Kidney (tissue), 14 donors: ENCODE data around the gene TMPRSS15. TPM values are rescaled to one million over a fixed set of nuclear protein-coding genes. Genes with fewer than 3 reads are reported as not detected.
A peak's percentile ranks its signal among the peaks of the same experiment; 100 is the strongest.

Experiments used
- DNase-seq, 5 donors: peaks; one replicate each; pipeline ENCODE4 v3.0.0-alpha.2; 2013 to 2020
- FAIRE-seq: peaks from 2 replicates; lab custom pipeline; 2012; peaks lifted over from hg19 to GRCh38; lab: Jason Lieb, UNC
- H3K27ac ChIP-seq, 2 donors: one replicate each; pipeline ENCODE4 v1.7.0; 2013; ENCODE audit warnings: low read depth in 2 of 2, low read length in 2 of 2, inconsistent platforms in 1 of 2
- H3K27me3 ChIP-seq: one replicate; pipeline ENCODE4 v1.7.1; 2013; ENCODE audit warnings: low read length, inconsistent platforms; ENCODE audit not compliant: control insufficient read depth, insufficient read depth
- H3K36me3 ChIP-seq, 3 donors: one replicate each; pipeline versions ENCODE4 v1.7.0 to v1.7.1; 2013; ENCODE audit warnings: low read length in 3 of 3, control low read depth in 1 of 3, inconsistent platforms in 1 of 3; ENCODE audit not compliant: insufficient read depth in 3 of 3, control insufficient read depth in 2 of 3
- H3K4me1 ChIP-seq, 3 donors: one replicate each; pipeline versions ENCODE4 v1.7.0 to v1.7.1; 2013; ENCODE audit warnings: low read length in 3 of 3, inconsistent platforms in 1 of 3, low read depth in 1 of 3; ENCODE audit not compliant: control insufficient read depth in 2 of 3, insufficient read depth in 2 of 3
- H3K4me3 ChIP-seq, 3 donors: one replicate each; pipeline versions ENCODE4 v1.7.0 to v1.8.1; 2013; ENCODE audit warnings: low read length in 3 of 3, control low read depth in 1 of 3, inconsistent platforms in 1 of 3
- H3K9ac ChIP-seq, 3 donors: one replicate each; pipeline versions ENCODE4 v1.7.0 to v1.7.1; 2013; ENCODE audit warnings: low read length in 3 of 3, control low read depth in 1 of 3, inconsistent platforms in 1 of 3
- H3K9me3 ChIP-seq, 3 donors: one replicate each; pipeline versions ENCODE4 v1.7.0 to v1.7.1; 2013; ENCODE audit warnings: low read length in 3 of 3, control low read depth in 1 of 3, inconsistent platforms in 1 of 3; ENCODE audit not compliant: control insufficient read depth in 2 of 3, insufficient read depth in 1 of 3
- intact Hi-C: fragments of 100-400 bp; cut with DNase I; formaldehyde crosslinking; loops from one replicate; pipeline ENCODE4 v1.11.1; 2022
- polyA plus RNA-seq: library from polyadenylated mRNA; stranded (reverse); fragments of 350-450 nt; fragmentation: Illumina TruSeq; extraction: RNeasy Lipid Tissue Mini Kit (QIAGEN cat#74804); gene quantifications from one replicate; pipeline ENCODE4 v1.2.3, GENCODE V29; 2014; ENCODE audit warnings: low read depth, low replicate concordance; ENCODE audit not compliant: insufficient read depth
- total RNA-seq: library from RNA; stranded (reverse); fragmentation: NEBNext Ultra II Directional; extraction: Animal tissue kit (Norgen Biotek cat#: 25700); gene quantifications from one replicate; pipeline ENCODE4 v1.2.1, GENCODE V29; 2021
- TF ChIP-seq, protein P1 (sequence below): IDR thresholded peaks from 3 replicates; pipeline ENCODE4 v1.5.1; 2012; ENCODE audit warnings: mild to moderate bottlenecking, moderate library complexity, borderline replicate concordance; ENCODE audit not compliant: insufficient read depth; ENCODE audit errors: extremely low read depth
- donor health status: control.
- donor health status: control.
- donor health status: control.
- donor health status: control.
- donor health status: control.
- donor health status: DM: yes; HTN: yes; CAD: no.
- donor health status: Normal renal cell carcinoma (clear cell type).

TMPRSS15 gene
- total and polyA plus RNA-seq, 2 donors from 2014 or later, result 0.09 TPM; not detected in 1

DNA sequence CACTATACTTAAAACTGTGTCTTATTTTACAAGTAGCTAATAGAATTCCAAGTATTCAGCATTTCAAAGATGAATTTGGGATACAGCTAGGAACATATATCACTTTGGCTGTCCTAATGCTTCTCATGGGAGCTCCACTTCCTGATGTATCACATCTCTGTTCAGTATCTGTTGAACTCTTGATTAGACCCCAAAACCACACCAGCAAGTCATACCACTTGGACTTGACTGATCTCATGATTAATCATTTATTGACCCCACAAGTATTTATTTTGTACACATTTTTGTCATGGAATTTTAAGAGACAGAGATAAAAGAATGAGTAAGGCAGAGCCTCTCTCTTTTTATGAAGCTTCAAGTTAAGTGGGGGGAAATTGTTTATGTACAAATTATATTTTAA is 30.0 kb downstream of the TMPRSS15 start:
- Histone ChIP-seq H3K36me3 (no peaks in the 10 kb centered on the region), H3K27ac (no peak overlapping the region), H3K27me3 (no peaks in the 10 kb centered on the region), H3K4me3 (no peak overlapping the region), H3K4me1 (no peaks in the 10 kb centered on the region), H3K9me3 (no peaks in the 10 kb centered on the region), H3K9ac (no peak overlapping the region)
- DNase-seq (peak in 1 of 5 donors; percentile 1), FAIRE-seq (no peak)
- intact Hi-C loops, result no loop called here
- TF ChIP-seq, protein P1, sequence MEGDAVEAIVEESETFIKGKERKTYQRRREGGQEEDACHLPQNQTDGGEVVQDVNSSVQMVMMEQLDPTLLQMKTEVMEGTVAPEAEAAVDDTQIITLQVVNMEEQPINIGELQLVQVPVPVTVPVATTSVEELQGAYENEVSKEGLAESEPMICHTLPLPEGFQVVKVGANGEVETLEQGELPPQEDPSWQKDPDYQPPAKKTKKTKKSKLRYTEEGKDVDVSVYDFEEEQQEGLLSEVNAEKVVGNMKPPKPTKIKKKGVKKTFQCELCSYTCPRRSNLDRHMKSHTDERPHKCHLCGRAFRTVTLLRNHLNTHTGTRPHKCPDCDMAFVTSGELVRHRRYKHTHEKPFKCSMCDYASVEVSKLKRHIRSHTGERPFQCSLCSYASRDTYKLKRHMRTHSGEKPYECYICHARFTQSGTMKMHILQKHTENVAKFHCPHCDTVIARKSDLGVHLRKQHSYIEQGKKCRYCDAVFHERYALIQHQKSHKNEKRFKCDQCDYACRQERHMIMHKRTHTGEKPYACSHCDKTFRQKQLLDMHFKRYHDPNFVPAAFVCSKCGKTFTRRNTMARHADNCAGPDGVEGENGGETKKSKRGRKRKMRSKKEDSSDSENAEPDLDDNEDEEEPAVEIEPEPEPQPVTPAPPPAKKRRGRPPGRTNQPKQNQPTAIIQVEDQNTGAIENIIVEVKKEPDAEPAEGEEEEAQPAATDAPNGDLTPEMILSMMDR, result no peak

DNA sequence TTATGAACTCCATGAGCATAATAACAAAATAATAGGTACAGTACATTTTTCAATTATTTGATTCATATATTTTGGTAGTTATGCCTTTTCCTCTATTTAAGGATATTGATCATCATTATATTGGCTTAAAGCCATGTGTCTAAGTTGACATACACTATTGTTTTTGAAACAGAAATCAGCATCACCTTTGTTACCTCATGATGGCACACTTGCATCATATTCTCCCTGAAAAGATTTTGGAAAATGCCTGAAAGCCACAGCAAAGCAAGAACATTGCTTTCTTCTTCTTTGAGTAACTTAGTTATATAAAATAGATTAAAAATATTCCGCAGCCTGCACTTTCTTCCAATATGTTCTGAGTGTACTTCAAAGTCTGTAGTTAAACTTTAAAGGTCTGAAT is 33.3 kb downstream of the TMPRSS15 start:
- Histone ChIP-seq H3K4me1 (no peaks in the 10 kb centered on the region), H3K4me3 (no peak overlapping the region), H3K9ac (no peak overlapping the region), H3K9me3 (no peaks in the 10 kb centered on the region), H3K36me3 (no peaks in the 10 kb centered on the region), H3K27ac (no peak overlapping the region), H3K27me3 (no peaks in the 10 kb centered on the region)
- peak in 1 of 5 donors; percentile 2 for DNase-seq
- FAIRE-seq, result no peak
- intact Hi-C loops, result no loop called here
- TF ChIP-seq, protein P1, result no peak

DNA sequence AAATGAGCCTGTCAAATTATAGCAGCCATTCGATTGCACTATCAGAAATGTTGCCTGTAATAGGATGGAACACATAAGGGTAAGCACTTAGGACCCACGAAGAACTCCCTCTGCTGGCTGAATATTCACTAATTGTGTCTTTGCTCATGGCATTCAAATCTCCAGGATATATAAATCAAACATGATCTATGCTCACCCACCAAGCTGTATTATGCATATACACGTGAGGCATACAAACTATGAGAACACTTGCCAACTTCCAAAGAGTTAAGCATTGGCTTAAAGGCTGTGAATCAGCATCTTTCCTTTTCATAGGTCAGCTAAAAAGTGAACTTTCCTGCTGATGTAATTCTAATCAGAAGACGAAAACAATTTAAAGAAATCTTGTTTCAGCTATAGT is 34.5 kb downstream of the TMPRSS15 start:
- DNase-seq, result peak in 2 of 5 donors; percentile 10 to 37
- H3K4me1 ChIP-seq, result no peaks in the 10 kb centered on the region

More for the DNA sequence above, 34.5 kb downstream of the TMPRSS15 start:
- intact Hi-C loops, result no loop called here
- H3K36me3 ChIP-seq, result no peaks in the 10 kb centered on the region
- H3K9ac ChIP-seq, result no peak overlapping the region
- H3K27ac ChIP-seq, result no peak overlapping the region
- FAIRE-seq, result no peak
- TF ChIP-seq, protein P1, result peak; percentile 14
- H3K9me3 ChIP-seq, result no peaks in the 10 kb centered on the region
- no peaks in the 10 kb centered on the region for H3K27me3 ChIP-seq
- no peak overlapping the region for H3K4me3 ChIP-seq
